ENCODE data around the gene SH3TC1. TPM values are rescaled to one million over a fixed set of nuclear protein-coding genes. Genes with fewer than 3 reads are reported as not detected.

SH3TC1 gene
- total and polyA plus RNA-seq, 9 donors: 6.8 to 21.3 (median 9.8) TPM

DNA sequence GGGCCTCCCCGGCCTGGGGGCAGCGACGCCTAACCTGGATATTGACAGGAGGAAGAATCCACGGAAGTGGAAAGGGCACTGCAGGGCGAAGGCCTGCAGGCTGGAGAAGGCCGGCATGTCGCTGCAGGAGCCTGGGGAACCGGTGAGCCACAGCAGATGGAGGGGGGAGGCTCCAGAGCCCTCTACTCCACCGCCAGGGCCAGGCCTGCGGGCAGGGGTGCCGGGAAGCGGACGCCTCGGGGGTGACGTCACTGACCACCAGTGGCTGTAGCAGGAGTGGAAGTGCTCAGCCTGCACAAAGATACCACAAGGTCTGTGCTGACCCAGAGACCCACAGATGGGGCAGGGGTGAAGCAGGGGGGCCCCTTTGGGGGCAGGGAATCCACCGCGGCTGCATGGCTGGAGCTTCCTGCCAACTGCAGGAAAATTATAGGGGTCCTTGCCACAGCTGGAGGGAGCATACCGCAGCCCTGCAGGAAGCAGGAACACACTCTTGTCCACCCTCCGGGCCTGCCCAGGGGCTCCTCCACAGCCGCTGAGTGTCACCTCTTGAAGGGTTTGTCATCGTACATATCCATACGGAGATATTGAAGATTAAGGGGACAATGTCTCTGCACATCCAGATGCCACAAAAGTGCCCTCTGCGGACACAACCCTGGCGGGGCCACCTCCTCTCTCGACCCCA is 62.9 kb downstream of the SH3TC1 start:
- DNase-seq: no peak
- WGBS (ENCODE audit: insufficient coverage): 70% methylated on average over 19 of the region's 25 CpGs
- Histone ChIP-seq H3K4me1 (ENCODE audit: control insufficient read depth, insufficient read depth, low read length) (peaks cover 34% of the 10 kb centered on the region), H3K9me3 (replicated peaks; ENCODE audit: control insufficient read depth, low read depth, low read length) (no peaks in the 10 kb centered on the region), H3K36me3 (ENCODE audit: control insufficient read depth, insufficient read depth, low read length) (no peaks in the 10 kb centered on the region), H3K27me3 (ENCODE audit: control insufficient read depth, insufficient read depth, low read length) (no peaks in the 10 kb centered on the region), H3K4me3 (ENCODE audit: low read length) (no peak overlapping the region), H3K27ac (ENCODE audit: low read length) (no peak overlapping the region)

DNA sequence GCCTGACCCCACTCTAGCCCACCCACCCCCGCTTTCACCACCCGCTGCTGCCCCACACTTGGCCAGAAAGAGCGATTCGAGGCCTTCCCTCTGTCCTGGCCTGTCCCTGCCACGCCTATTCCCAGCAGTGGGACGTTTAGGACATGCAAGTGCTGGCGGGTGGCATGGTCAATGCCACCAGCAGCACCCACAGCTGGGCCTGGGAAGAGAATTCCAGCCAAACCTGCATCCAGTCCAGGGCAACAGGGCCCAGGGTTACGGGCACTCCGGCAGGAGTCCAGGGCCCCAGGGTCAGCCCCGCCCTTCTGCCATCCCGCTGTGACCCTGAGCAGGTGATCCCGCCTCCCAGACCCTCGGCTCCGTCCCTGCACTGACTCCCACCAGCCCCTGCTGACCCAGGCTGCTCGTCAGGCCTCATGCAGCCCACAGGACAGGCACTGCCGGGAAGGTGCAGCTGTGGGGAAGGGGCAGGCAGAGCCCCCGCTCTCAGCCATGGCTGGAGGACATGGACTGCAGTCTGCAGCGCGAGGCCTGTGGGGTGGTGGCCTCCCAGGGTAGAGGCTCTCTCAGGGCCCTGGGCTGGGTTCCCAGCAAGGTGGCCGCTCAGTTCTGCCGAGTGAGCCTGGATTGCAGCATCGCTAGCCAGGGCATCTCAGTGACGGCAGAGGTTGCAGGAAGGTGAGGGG is 63.7 kb downstream of the SH3TC1 start:
- DNase-seq: no peak
- WGBS (ENCODE audit: insufficient coverage): 81% methylated on average over 13 of the region's 23 CpGs
- Histone ChIP-seq H3K27ac (ENCODE audit: low read length) (no peak overlapping the region), H3K4me3 (ENCODE audit: low read length) (no peak overlapping the region), H3K9me3 (replicated peaks; ENCODE audit: control insufficient read depth, low read depth, low read length) (no peaks in the 10 kb centered on the region), H3K36me3 (ENCODE audit: control insufficient read depth, insufficient read depth, low read length) (no peaks in the 10 kb centered on the region), H3K4me1 (ENCODE audit: control insufficient read depth, insufficient read depth, low read length) (peaks cover 40% of the 10 kb centered on the region), H3K27me3 (ENCODE audit: control insufficient read depth, insufficient read depth, low read length) (no peaks in the 10 kb centered on the region)

DNA sequence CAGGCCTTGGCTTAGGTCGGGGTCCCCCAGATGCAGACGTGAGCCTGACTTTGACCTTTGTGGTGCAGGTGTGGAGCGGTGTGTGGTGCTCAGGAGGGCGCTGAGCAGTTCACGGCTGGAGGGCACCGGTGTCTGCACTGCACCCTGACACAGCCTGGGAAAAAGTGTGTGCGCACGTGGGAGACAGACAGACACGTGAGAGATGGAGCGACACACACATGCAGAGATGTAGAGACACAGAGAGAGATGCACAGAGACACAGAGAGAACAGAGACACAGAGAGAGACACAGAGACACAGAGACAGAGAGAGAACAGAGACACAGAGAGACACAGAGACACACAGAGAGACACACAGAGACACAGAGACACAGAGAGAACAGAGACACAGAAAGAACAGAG is 64.3 kb downstream of the SH3TC1 start:
- Histone ChIP-seq H3K27ac (ENCODE audit: low read length) (no peak overlapping the region), H3K4me1 (ENCODE audit: control insufficient read depth, insufficient read depth, low read length) (peaks cover 36% of the 10 kb centered on the region), H3K27me3 (ENCODE audit: control insufficient read depth, insufficient read depth, low read length) (no peaks in the 10 kb centered on the region), H3K36me3 (ENCODE audit: control insufficient read depth, insufficient read depth, low read length) (no peaks in the 10 kb centered on the region), H3K9me3 (replicated peaks; ENCODE audit: control insufficient read depth, low read depth, low read length) (no peaks in the 10 kb centered on the region), H3K4me3 (ENCODE audit: low read length) (no peak overlapping the region)
- DNase-seq: no peak
- WGBS (ENCODE audit: insufficient coverage): 83% methylated on average over 10 of the region's 10 CpGs

DNA sequence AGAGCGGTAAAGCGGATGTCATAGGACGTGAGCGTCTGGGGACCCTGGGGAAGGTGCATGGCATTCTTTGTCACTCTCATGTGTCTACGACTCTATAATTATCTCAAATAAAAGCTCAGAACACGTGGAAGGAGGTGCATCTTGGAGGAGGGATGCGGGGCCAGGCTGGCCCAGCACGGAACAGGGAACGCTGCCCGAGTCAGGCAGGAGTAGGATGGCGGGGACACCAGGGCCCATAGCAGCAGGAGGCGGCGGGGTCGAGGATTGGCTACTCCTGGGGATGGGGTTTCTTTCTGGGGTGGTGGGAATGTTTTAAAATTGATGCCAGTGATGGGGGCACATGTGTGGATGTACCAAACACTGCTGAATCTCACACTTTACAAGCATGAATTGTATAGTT is 65.0 kb downstream of the SH3TC1 start:
- no peak for DNase-seq
- Histone ChIP-seq H3K4me1 (ENCODE audit: control insufficient read depth, insufficient read depth, low read length) (peaks cover 34% of the 10 kb centered on the region), H3K9me3 (replicated peaks; ENCODE audit: control insufficient read depth, low read depth, low read length) (no peaks in the 10 kb centered on the region), H3K36me3 (ENCODE audit: control insufficient read depth, insufficient read depth, low read length) (no peaks in the 10 kb centered on the region), H3K4me3 (ENCODE audit: low read length) (no peak overlapping the region), H3K27me3 (ENCODE audit: control insufficient read depth, insufficient read depth, low read length) (no peaks in the 10 kb centered on the region), H3K27ac (ENCODE audit: low read length) (no peak overlapping the region)
- 69% methylated on average over 5 of the region's 14 CpGs for WGBS (ENCODE audit: insufficient coverage)

- WGBS (ENCODE audit: insufficient coverage): 87% methylated on average over 13 of the region's 20 CpGs
- H3K4me1 ChIP-seq (ENCODE audit: control insufficient read depth, insufficient read depth, low read length): peaks cover 38% of the 10 kb centered on the region
- no peaks in the 10 kb centered on the region for H3K36me3 ChIP-seq (ENCODE audit: control insufficient read depth, insufficient read depth, low read length)
- no peak overlapping the region for H3K4me3 ChIP-seq (ENCODE audit: low read length)
- no peaks in the 10 kb centered on the region for H3K27me3 ChIP-seq (ENCODE audit: control insufficient read depth, insufficient read depth, low read length)
- no peak for DNase-seq
- H3K27ac ChIP-seq (ENCODE audit: low read length): no peak overlapping the region
- no peaks in the 10 kb centered on the region for H3K9me3 ChIP-seq (replicated peaks; ENCODE audit: control insufficient read depth, low read depth, low read length)
Observed at GRCh38 chr4:8265171-8265929, 66.3 kb downstream of the SH3TC1 start.

DNA sequence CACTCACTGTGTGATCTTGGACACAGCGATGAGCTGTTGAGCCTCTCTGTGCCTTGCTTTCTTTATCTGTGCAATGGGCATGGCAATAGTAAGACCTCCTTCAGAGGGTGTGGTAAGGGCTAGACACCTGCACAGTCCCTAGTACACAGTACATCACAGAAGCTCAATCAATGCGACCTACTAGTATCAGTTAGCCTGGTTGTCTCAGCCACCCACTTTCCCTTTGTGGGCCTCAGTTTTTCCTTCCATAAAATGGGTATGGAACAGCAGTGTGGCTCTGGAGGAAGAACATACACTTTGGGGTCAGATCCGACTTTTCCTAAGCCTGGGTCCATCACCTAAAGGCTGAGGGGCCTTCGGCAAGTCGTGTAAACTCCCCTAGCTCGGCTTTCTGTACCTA is 67.0 kb downstream of the SH3TC1 start:
- peaks cover 2% of the 10 kb centered on the region for H3K27me3 ChIP-seq (ENCODE audit: control insufficient read depth, insufficient read depth, low read length)
- no peaks in the 10 kb centered on the region for H3K36me3 ChIP-seq (ENCODE audit: control insufficient read depth, insufficient read depth, low read length)
- 100% methylated on average over 1 of the region's 6 CpGs for WGBS (ENCODE audit: insufficient coverage)
- peaks cover 38% of the 10 kb centered on the region for H3K4me1 ChIP-seq (ENCODE audit: control insufficient read depth, insufficient read depth, low read length)
- no peaks in the 10 kb centered on the region for H3K9me3 ChIP-seq (replicated peaks; ENCODE audit: control insufficient read depth, low read depth, low read length)
- DNase-seq: no peak
- H3K4me3 ChIP-seq (ENCODE audit: low read length): no peak overlapping the region
- no peak overlapping the region for H3K27ac ChIP-seq (ENCODE audit: low read length)

- 64% methylated on average over 4 of the region's 8 CpGs for WGBS (ENCODE audit: insufficient coverage)
- Histone ChIP-seq H3K27ac (ENCODE audit: low read length) (no peak overlapping the region), H3K27me3 (ENCODE audit: control insufficient read depth, insufficient read depth, low read length) (peaks cover 2% of the 10 kb centered on the region), H3K4me1 (ENCODE audit: control insufficient read depth, insufficient read depth, low read length) (peaks cover 37% of the 10 kb centered on the region), H3K36me3 (ENCODE audit: control insufficient read depth, insufficient read depth, low read length) (no peaks in the 10 kb centered on the region), H3K9me3 (replicated peaks; ENCODE audit: control insufficient read depth, low read depth, low read length) (no peaks in the 10 kb centered on the region), H3K4me3 (ENCODE audit: low read length) (no peak overlapping the region)
- DNase-seq: no peak
Observed at GRCh38 chr4:8266508-8266907, 67.4 kb downstream of the SH3TC1 start.

GRCh38 chr4:8267077-8267476 is 68.0 kb downstream of the SH3TC1 start:
- no peaks in the 10 kb centered on the region for H3K9me3 ChIP-seq (replicated peaks; ENCODE audit: control insufficient read depth, low read depth, low read length)
- peaks cover 37% of the 10 kb centered on the region for H3K4me1 ChIP-seq (ENCODE audit: control insufficient read depth, insufficient read depth, low read length)
- 33% methylated on average over 11 of the region's 13 CpGs for whole genome bisulfite sequencing (ENCODE audit: insufficient coverage)
- H3K27ac ChIP-seq (ENCODE audit: low read length): no peak overlapping the region
- peaks cover 2% of the 10 kb centered on the region for H3K36me3 ChIP-seq (ENCODE audit: control insufficient read depth, insufficient read depth, low read length)
- peaks cover 2% of the 10 kb centered on the region for H3K27me3 ChIP-seq (ENCODE audit: control insufficient read depth, insufficient read depth, low read length)
- H3K4me3 ChIP-seq (ENCODE audit: low read length): no peak overlapping the region
- DNase-seq: peak; percentile 76

DNA sequence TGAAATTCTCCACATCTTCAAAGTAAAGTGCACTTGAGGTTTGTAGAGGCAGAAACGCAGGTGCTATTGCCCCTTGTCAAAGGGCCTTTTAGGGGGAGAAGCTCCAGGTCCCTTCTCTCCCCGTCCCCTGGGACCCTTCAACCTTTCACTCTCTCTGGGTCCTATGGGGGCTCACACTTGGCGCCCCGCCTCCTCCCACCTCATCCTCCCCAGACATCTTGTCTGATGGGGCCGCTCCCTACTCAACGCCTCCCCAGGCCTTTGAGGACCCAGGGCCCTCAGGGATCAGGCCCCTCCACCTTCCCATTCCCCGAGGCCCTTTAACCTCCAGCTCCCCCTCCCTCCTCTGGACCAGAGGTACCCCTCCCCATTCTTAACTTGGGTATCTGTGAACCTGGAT is 69.1 kb downstream of the SH3TC1 start:
- no peak overlapping the region for H3K4me3 ChIP-seq (ENCODE audit: low read length)
- peaks cover 2% of the 10 kb centered on the region for H3K27me3 ChIP-seq (ENCODE audit: control insufficient read depth, insufficient read depth, low read length)
- H3K27ac ChIP-seq (ENCODE audit: low read length): no peak overlapping the region
- H3K4me1 ChIP-seq (ENCODE audit: control insufficient read depth, insufficient read depth, low read length): peaks cover 45% of the 10 kb centered on the region
- no peaks in the 10 kb centered on the region for H3K9me3 ChIP-seq (replicated peaks; ENCODE audit: control insufficient read depth, low read depth, low read length)
- peaks cover 2% of the 10 kb centered on the region for H3K36me3 ChIP-seq (ENCODE audit: control insufficient read depth, insufficient read depth, low read length)
- DNase-seq: no peak
- 100% methylated on average over 4 of the region's 7 CpGs for WGBS (ENCODE audit: insufficient coverage)

- H3K36me3 ChIP-seq (ENCODE audit: control insufficient read depth, insufficient read depth, low read length): peaks cover 3% of the 10 kb centered on the region
- WGBS (ENCODE audit: insufficient coverage): 72% methylated on average over 24 of the region's 25 CpGs
- H3K4me3 ChIP-seq (ENCODE audit: low read length): no peak overlapping the region
- peaks cover 2% of the 10 kb centered on the region for H3K27me3 ChIP-seq (ENCODE audit: control insufficient read depth, insufficient read depth, low read length)
- H3K9me3 ChIP-seq (replicated peaks; ENCODE audit: control insufficient read depth, low read depth, low read length): no peaks in the 10 kb centered on the region
- DNase-seq: no peak
- H3K27ac ChIP-seq (ENCODE audit: low read length): peak overlapping the region; percentile 53
- peaks cover 53% of the 10 kb centered on the region for H3K4me1 ChIP-seq (ENCODE audit: control insufficient read depth, insufficient read depth, low read length)
Observed at GRCh38 chr4:8268901-8269534, 69.9 kb downstream of the SH3TC1 start.

All from muscle of leg (tissue), 11 donors.